Keratinocyte (primary cell): ENCODE data around the gene CCER1. TPM values are rescaled to one million over a fixed set of nuclear protein-coding genes. Genes with fewer than 3 reads are reported as not detected.

Experiments used
- DNase-seq: peaks from one replicate; pipeline ENCODE4 v3.0.0-alpha.2; 2011; ENCODE audit warnings: low read depth, missing footprints, low spot score
- FAIRE-seq: peaks from 2 replicates; lab custom pipeline; 2011; peaks lifted over from hg19 to GRCh38; lab: Jason Lieb, UNC
- H2AFZ ChIP-seq: 2 replicates; pipeline ENCODE4 v1.6.0; 2012; ENCODE audit warnings: low read length, control low read depth, inconsistent platforms; ENCODE audit not compliant: control insufficient read depth
- H3K27ac ChIP-seq: 2 replicates; pipeline ENCODE4 v1.5.1; 2011; ENCODE audit warnings: low read length; ENCODE audit not compliant: control insufficient read depth, insufficient read depth
- H3K27me3 ChIP-seq: 3 replicates; pipeline ENCODE4 v1.6.0; 2011; ENCODE audit warnings: low read length; ENCODE audit not compliant: control insufficient read depth, insufficient read depth; ENCODE audit errors: extremely low read depth
- H3K36me3 ChIP-seq, 2 experiments: 2 replicates in 1 of 2; 3 replicates in 1 of 2; pipeline ENCODE4 v1.5.1; 2011; ENCODE audit warnings: low read length in 2 of 2, mild to moderate bottlenecking in 1 of 2; ENCODE audit not compliant: control insufficient read depth in 2 of 2, insufficient read depth in 2 of 2; ENCODE audit errors: extremely low read depth in 1 of 2
- H3K4me1 ChIP-seq: 3 replicates; pipeline ENCODE4 v1.5.1; 2011; ENCODE audit warnings: low read length; ENCODE audit not compliant: control insufficient read depth, insufficient read depth; ENCODE audit errors: extremely low read depth
- H3K4me2 ChIP-seq: 3 replicates; pipeline ENCODE4 v1.6.0; 2011; ENCODE audit warnings: low read depth, low read length; ENCODE audit not compliant: control insufficient read depth, insufficient read depth; ENCODE audit errors: extremely low read depth
- H3K4me3 ChIP-seq, 3 experiments: fragments of 200-600 bp in 1 of 3; sonication (generic) in 1 of 3; 2 replicates in 2 of 3; 3 replicates in 1 of 3; pipeline ENCODE4 v1.5.1; 2011 to 2016; ENCODE audit warnings: low read length in 3 of 3, mild to moderate bottlenecking in 3 of 3, control low read depth in 2 of 3, inconsistent platforms in 1 of 3, low read depth in 1 of 3, mixed read lengths in 1 of 3, mixed run types in 1 of 3, moderate library complexity in 1 of 3; ENCODE audit not compliant: control insufficient read depth in 2 of 3, insufficient read depth in 2 of 3; ENCODE audit errors: extremely low read depth in 1 of 3
- H3K79me2 ChIP-seq: 2 replicates; pipeline ENCODE4 v1.6.0; 2012; ENCODE audit warnings: low read length; ENCODE audit not compliant: control insufficient read depth, insufficient read depth
- H3K9ac ChIP-seq: 3 replicates; pipeline ENCODE4 v1.6.0; 2011; ENCODE audit warnings: low read length; ENCODE audit not compliant: control insufficient read depth, insufficient read depth; ENCODE audit errors: extremely low read depth
- H3K9me1 ChIP-seq: 3 replicates; pipeline ENCODE4 v1.6.0; 2011; ENCODE audit warnings: low read length; ENCODE audit not compliant: control insufficient read depth, insufficient read depth; ENCODE audit errors: extremely low read depth
- H3K9me3 ChIP-seq: 2 replicates; pipeline ENCODE4 v1.5.1; 2012; ENCODE audit warnings: low read depth, low read length; ENCODE audit not compliant: control insufficient read depth
- H4K20me1 ChIP-seq: 3 replicates; pipeline ENCODE4 v1.6.0; 2011; ENCODE audit warnings: low read length; ENCODE audit not compliant: control insufficient read depth, insufficient read depth; ENCODE audit errors: extremely low read depth
- EZH2 ChIP-seq: IDR thresholded peaks from one replicate; pipeline ENCODE4 v1.6.1; 2012; ENCODE audit warnings: inconsistent platforms, mild to moderate bottlenecking, low read length, moderate library complexity
- dilution Hi-C: fragments of 300-500 bp; cut with MboI; formaldehyde crosslinking; loops from one replicate; pipeline ENCODE4 v1.7.0; 2020; ENCODE audit warnings: low sequenced_read_pairs; ENCODE audit not compliant: extremely low pct_ligation_motif_present
- polyA plus RNA-seq, 5 experiments: library from polyadenylated mRNA; depleted of rRNA in 3 of 5; stranded (reverse) in 3 of 5; stranded (forward) in 1 of 5; unstranded in 1 of 5; fragments of >200 nt; gene quantifications; 1 replicate in 1 of 5; 2 replicates in 3 of 5; 3 replicates in 1 of 5; pipeline versions ENCODE4 v1.2.1 to v1.2.3, GENCODE V29; 2011 to 2012; ENCODE audit warnings: missing spikeins in 2 of 5, low read depth in 1 of 5, low replicate concordance in 1 of 5
- TF ChIP-seq, protein P1 (sequence below), 3 experiments: IDR thresholded peaks in 1 of 3; conservative IDR thresholded peaks in 1 of 3; optimal IDR thresholded peaks in 1 of 3; 2 replicates in 2 of 3; 3 replicates in 1 of 3; pipeline versions ENCODE3 to v1.5.1; 2011; ENCODE audit warnings: low read length in 3 of 3, mild to moderate bottlenecking in 3 of 3, moderate library complexity in 2 of 3, control low read depth in 1 of 3, inconsistent platforms in 1 of 3; ENCODE audit not compliant: insufficient read depth in 2 of 3; ENCODE audit errors: extremely low read depth in 1 of 3

The CCER1 gene
- polyA plus RNA-seq, 1 donor (not counting 4 experiments of a cell fraction or from before 2014, with no cell fraction given) = not detected

GRCh38 chr12:90969346-90969745, 14.4 kb upstream of the CCER1 start:
- Histone ChIP-seq H3K4me2 (no peak overlapping the region), H2AFZ (no peak overlapping the region), H3K9ac (no peak overlapping the region), H3K27me3 (no peaks in the 10 kb centered on the region), H3K4me1 (peaks cover 4% of the 10 kb centered on the region), H3K9me3 (no peaks in the 10 kb centered on the region), H3K79me2 (no peaks in the 10 kb centered on the region), H3K9me1 (no peaks in the 10 kb centered on the region), H4K20me1 (no peaks in the 10 kb centered on the region), H3K4me3 (no peak overlapping the region), H3K27ac (no peak overlapping the region), H3K36me3 (no peaks in the 10 kb centered on the region)
- dilution Hi-C loops = no loop called here
- no peak for FAIRE-seq
- DNase-seq = no peak
- no peak for TF ChIP-seq EZH2
- TF ChIP-seq, protein P1, sequence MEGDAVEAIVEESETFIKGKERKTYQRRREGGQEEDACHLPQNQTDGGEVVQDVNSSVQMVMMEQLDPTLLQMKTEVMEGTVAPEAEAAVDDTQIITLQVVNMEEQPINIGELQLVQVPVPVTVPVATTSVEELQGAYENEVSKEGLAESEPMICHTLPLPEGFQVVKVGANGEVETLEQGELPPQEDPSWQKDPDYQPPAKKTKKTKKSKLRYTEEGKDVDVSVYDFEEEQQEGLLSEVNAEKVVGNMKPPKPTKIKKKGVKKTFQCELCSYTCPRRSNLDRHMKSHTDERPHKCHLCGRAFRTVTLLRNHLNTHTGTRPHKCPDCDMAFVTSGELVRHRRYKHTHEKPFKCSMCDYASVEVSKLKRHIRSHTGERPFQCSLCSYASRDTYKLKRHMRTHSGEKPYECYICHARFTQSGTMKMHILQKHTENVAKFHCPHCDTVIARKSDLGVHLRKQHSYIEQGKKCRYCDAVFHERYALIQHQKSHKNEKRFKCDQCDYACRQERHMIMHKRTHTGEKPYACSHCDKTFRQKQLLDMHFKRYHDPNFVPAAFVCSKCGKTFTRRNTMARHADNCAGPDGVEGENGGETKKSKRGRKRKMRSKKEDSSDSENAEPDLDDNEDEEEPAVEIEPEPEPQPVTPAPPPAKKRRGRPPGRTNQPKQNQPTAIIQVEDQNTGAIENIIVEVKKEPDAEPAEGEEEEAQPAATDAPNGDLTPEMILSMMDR (optimal IDR thresholded peaks at IDR 0.05 in 1 of 3, IDR thresholded peaks at IDR 0.05 in 1 of 3, conservative IDR thresholded peaks at IDR 0.05 in 1 of 3; ENCODE audit: extremely low read depth in 1 of 3, insufficient read depth in 2 of 3, low read length in 3 of 3) = no peak

DNA sequence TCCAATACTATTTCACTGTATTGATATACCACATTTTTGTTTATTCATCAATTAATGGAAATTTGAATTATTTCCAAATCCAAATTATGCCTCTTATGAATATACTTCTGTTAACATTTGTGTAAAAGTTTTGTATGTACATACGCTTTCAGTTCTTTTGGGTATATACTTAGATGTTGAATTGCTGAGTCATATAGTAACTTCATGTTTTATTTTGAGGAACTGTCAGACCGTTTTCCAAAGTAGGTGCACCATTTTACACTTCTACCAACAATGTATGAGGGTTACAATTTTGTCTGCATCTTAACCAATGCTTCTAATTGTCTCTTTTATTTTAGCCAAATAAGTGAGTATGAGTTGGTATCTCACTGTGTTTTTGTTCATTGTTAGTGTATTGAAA, 10.2 kb upstream of the CCER1 start:
- Histone ChIP-seq H3K9me3 (no peaks in the 10 kb centered on the region), H3K27ac (no peak overlapping the region), H3K4me2 (no peak overlapping the region), H3K36me3 (no peaks in the 10 kb centered on the region), H3K9ac (no peak overlapping the region), H3K4me1 (no peaks in the 10 kb centered on the region), H4K20me1 (no peaks in the 10 kb centered on the region), H3K27me3 (no peaks in the 10 kb centered on the region), H3K9me1 (no peaks in the 10 kb centered on the region), H3K79me2 (no peaks in the 10 kb centered on the region), H2AFZ (no peak overlapping the region), H3K4me3 (no peak overlapping the region)
- FAIRE-seq (no peak), DNase-seq (no peak)
- dilution Hi-C loops = no loop called here
- TF ChIP-seq EZH2 = no peak
- TF ChIP-seq, protein P1 (optimal IDR thresholded peaks at IDR 0.05 in 1 of 3, IDR thresholded peaks at IDR 0.05 in 1 of 3, conservative IDR thresholded peaks at IDR 0.05 in 1 of 3; ENCODE audit: extremely low read depth in 1 of 3, insufficient read depth in 2 of 3, low read length in 3 of 3) = no peak
